CD4-positive, alpha-beta memory T cell (primary cell): ENCODE measurements around the gene TVP23A. TPM values are rescaled to one million over a fixed set of nuclear protein-coding genes. Genes with fewer than 3 reads are reported as not detected.
A peak's percentile ranks its signal among the peaks of the same experiment; 100 is the strongest.

ENCODE experiments used
- CTCF ChIA-PET: fragments of 350-600 bp; sonication (Branson Sonifier 250); formaldehyde crosslinking; loops from one replicate; lab custom pipeline; 2021; ENCODE audit warnings: inconsistent platforms; ENCODE audit not compliant: partially characterized antibody; lab: Charles Lee
- POLR2A ChIA-PET: fragments of 350-600 bp; sonication (Branson Sonifier 250); formaldehyde crosslinking; loops from one replicate; lab custom pipeline; 2021; ENCODE audit not compliant: partially characterized antibody; lab: Charles Lee
- DNase-seq, 5 donors: peaks; one replicate each; pipeline versions ENCODE4 v3.0.0 to v3.0.0-alpha.2; 2020 to 2022; ENCODE audit warnings: mixed read lengths in 1 of 5
- H3K27ac ChIP-seq: one replicate; pipeline ENCODE4 v1.7.0; 2013; ENCODE audit warnings: low read depth, low read length
- H3K27me3 ChIP-seq: 2 replicates; pipeline ENCODE4 v1.7.0; 2013; ENCODE audit warnings: mild to moderate bottlenecking, low read length, moderate library complexity; ENCODE audit not compliant: insufficient read depth
- H3K36me3 ChIP-seq: 2 replicates; pipeline ENCODE4 v1.7.0; 2013; ENCODE audit warnings: mild to moderate bottlenecking, low read length, moderate library complexity; ENCODE audit not compliant: insufficient read depth
- H3K4me1 ChIP-seq: 2 replicates; pipeline ENCODE4 v1.7.0; 2013; ENCODE audit warnings: mild to moderate bottlenecking, low read length, moderate library complexity; ENCODE audit not compliant: insufficient read depth
- H3K4me3 ChIP-seq, 2 donors: one replicate each; pipeline ENCODE4 v1.7.0; 2013; ENCODE audit warnings: low read length in 2 of 2, mild to moderate bottlenecking in 1 of 2
- H3K9me3 ChIP-seq, 2 donors: one replicate each; pipeline ENCODE4 v1.7.0; 2013; ENCODE audit warnings: low read length in 2 of 2, control low read depth in 1 of 2; ENCODE audit not compliant: control insufficient read depth in 1 of 2
- H3K27ac Mint-ChIP-seq, 7 donors: one replicate each; pipeline ENCODE4 v1.8.0; 2020 to 2021; ENCODE audit warnings: mixed read lengths in 7 of 7, mild to moderate bottlenecking in 6 of 7, inconsistent platforms in 3 of 7, moderate library complexity in 3 of 7
- H3K27me3 Mint-ChIP-seq, 2 donors: one replicate each; pipeline ENCODE4 v1.8.0; 2020 to 2021; ENCODE audit warnings: mixed read lengths in 2 of 2
- H3K36me3 Mint-ChIP-seq, 2 donors: one replicate each; pipeline ENCODE4 v1.8.0; 2020 to 2021; ENCODE audit warnings: mixed read lengths in 2 of 2, inconsistent platforms in 1 of 2, mild to moderate bottlenecking in 1 of 2
- H3K4me1 Mint-ChIP-seq, 4 donors: one replicate each; pipeline ENCODE4 v1.8.0; 2020 to 2021; ENCODE audit warnings: mixed read lengths in 4 of 4, mild to moderate bottlenecking in 1 of 4
- H3K4me3 Mint-ChIP-seq, 8 donors: one replicate each; pipeline ENCODE4 v1.8.0; 2020 to 2021; ENCODE audit warnings: mixed read lengths in 8 of 8, mild to moderate bottlenecking in 7 of 8, moderate library complexity in 6 of 8, inconsistent platforms in 3 of 8
- H3K9me3 Mint-ChIP-seq, 8 donors: one replicate each; pipeline ENCODE4 v1.8.0; 2020 to 2021; ENCODE audit warnings: mixed read lengths in 8 of 8, mild to moderate bottlenecking in 5 of 8, inconsistent platforms in 3 of 8, moderate library complexity in 1 of 8
- intact Hi-C: fragments of 100-400 bp; cut with micrococcal nuclease; formaldehyde crosslinking; loops from one replicate; pipeline ENCODE4 v1.15.1; 2023
- polyA plus RNA-seq, 2 donors: library from polyadenylated mRNA; unstranded; fragments of 300-500 nt; fragmentation: Illumina TruSeq; gene quantifications; one replicate each; pipeline ENCODE4 v1.2.3, GENCODE V29; 2021
- total RNA-seq, 2 experiments: library from RNA; stranded (reverse); gene quantifications; one replicate each; pipeline ENCODE4 v1.2.3, GENCODE V29; 2021

The TVP23A gene
- total and polyA plus RNA-seq, 4 experiments from 2014 or later = 0.18 TPM; not detected in 3

DNA sequence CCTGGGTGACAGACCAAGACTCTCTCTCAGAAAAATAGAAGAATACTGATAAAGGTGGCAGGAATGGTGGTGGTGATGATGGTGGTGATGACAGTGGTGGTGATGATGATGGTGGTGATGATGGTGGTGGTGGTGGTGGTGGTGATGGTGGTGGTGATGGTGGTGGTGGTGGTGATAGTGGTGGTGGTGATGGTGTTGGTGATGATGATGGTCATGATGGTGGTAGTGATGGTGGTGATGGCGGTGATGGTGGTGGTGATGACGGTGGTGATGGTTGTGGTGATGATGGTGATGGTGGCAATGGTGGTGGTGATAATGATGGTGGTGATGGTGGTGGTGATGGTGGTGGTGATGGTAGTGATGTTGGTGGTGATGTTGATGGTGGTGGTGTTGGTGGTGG is 40.4 kb upstream of the TVP23A start:
- DNase-seq = no peak
- H3K36me3 Mint-ChIP-seq = no peaks in the 10 kb centered on the region
- H3K27ac Mint-ChIP-seq = no peak overlapping the region
- H3K27ac ChIP-seq = no peak overlapping the region
- H3K4me3 ChIP-seq = no peak overlapping the region
- no peaks in the 10 kb centered on the region for H3K4me1 Mint-ChIP-seq
- intact Hi-C loops = no loop called here
- H3K36me3 ChIP-seq = no peaks in the 10 kb centered on the region
- H3K9me3 ChIP-seq = no peaks in the 10 kb centered on the region
- ChIA-PET POLR2A (no interaction called here), CTCF (no interaction called here)
- peaks cover 4 to 5% of the 10 kb centered on the region in 2 donors for H3K27me3 Mint-ChIP-seq
- H3K9me3 Mint-ChIP-seq = peaks cover 0 to 5% (median 0%) of the 10 kb centered on the region in 8 donors
- no peaks in the 10 kb centered on the region for H3K27me3 ChIP-seq
- no peak overlapping the region for H3K4me3 Mint-ChIP-seq
- no peaks in the 10 kb centered on the region for H3K4me1 ChIP-seq

DNA sequence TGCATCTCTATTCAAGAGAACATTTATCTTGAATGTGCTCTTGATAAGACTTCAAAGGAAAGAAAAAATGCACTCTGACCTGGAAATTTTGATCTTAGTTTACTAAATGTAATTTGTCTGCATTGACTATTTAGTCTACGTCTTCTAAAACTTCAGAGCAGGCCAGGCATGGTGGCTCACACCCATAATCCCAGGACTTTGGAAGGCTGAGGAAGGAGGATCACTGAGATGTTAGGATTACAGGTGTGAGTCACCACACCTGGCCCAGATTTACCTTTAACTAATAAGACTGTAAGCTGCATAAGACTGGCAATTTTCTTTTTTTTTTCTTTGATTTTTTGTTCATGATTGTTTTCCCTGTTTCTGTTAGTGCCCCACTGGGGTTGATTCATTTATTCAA is 39.6 kb upstream of the TVP23A start:
- Mint-ChIP-seq H3K27ac (no peak overlapping the region), H3K4me3 (no peak overlapping the region), H3K9me3 (peaks cover 0 to 5% (median 0%) of the 10 kb centered on the region in 8 donors), H3K36me3 (no peaks in the 10 kb centered on the region), H3K4me1 (peaks cover 0 to under 1% (median under 1%) of the 10 kb centered on the region in 4 donors), H3K27me3 (peaks cover 0 to 2% of the 10 kb centered on the region in 2 donors)
- H3K27me3 ChIP-seq = no peaks in the 10 kb centered on the region
- no peak overlapping the region for H3K4me3 ChIP-seq
- H3K36me3 ChIP-seq = no peaks in the 10 kb centered on the region
- H3K4me1 ChIP-seq = no peaks in the 10 kb centered on the region
- no peak overlapping the region for H3K27ac ChIP-seq
- intact Hi-C loops = no loop called here
- ChIA-PET CTCF (no interaction called here), POLR2A (no interaction called here)
- no peak for DNase-seq
- H3K9me3 ChIP-seq = no peaks in the 10 kb centered on the region

DNA sequence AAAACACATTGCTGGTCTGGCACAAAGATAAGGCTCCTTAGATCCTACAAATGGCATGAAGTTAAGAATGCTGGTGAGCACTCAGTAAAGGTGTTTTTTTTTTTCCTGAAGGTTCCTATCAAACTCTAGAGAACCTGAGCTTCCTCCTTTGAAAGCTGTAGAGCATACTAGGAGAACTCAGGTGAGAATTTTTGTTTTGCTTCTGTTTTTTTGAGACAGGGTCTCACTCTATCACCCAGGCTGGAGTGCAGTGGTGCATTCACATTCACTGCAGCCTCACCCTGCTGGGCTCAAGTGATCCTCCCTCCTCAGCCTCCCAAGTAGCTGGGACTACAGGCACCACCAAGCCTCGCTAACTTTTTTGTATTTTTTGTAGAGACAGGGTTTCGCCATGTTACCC is 37.4 kb upstream of the TVP23A start:
- no peaks in the 10 kb centered on the region for H3K27me3 ChIP-seq
- POLR2A ChIA-PET = no interaction called here
- Mint-ChIP-seq H3K4me1 (peaks cover 11 to 17% (median 12%) of the 10 kb centered on the region in 4 donors), H3K4me3 (no peak overlapping the region), H3K36me3 (no peaks in the 10 kb centered on the region), H3K27me3 (no peaks in the 10 kb centered on the region), H3K27ac (no peak overlapping the region), H3K9me3 (peaks cover 0 to 5% (median 0%) of the 10 kb centered on the region in 8 donors)
- no peak overlapping the region for H3K4me3 ChIP-seq
- intact Hi-C loops = no loop called here
- peaks cover 6% of the 10 kb centered on the region for H3K4me1 ChIP-seq
- H3K36me3 ChIP-seq = no peaks in the 10 kb centered on the region
- CTCF ChIA-PET = no interaction called here
- no peaks in the 10 kb centered on the region for H3K9me3 ChIP-seq
- DNase-seq = no peak
- H3K27ac ChIP-seq = no peak overlapping the region

DNA sequence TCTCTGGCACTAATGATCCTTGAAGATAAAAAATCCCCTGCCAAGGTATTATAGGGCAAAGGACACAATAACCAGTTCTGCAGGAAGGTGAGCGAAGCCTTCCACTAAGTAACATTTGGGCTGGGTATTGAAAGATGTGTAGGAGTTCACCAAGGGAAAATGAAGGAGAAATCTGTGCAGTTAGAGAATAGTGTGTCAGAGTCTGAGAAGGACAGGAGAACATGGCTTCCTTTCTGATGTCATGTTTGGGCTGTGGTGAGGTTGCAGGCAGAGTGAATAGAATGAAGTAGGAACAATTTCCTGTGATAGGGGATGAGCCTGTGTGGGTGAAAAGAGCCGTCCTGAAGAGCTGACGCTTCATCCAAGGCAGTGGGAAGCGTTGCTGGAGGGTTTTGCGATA is 34.4 kb upstream of the TVP23A start:
- Histone ChIP-seq H3K27ac (no peak overlapping the region), H3K9me3 (no peaks in the 10 kb centered on the region), H3K4me3 (no peak overlapping the region), H3K36me3 (no peaks in the 10 kb centered on the region), H3K4me1 (peaks cover 6% of the 10 kb centered on the region), H3K27me3 (no peaks in the 10 kb centered on the region)
- peak overlapping the region in 1 of 7 donors; percentile 3 for H3K27ac Mint-ChIP-seq
- peaks cover 0 to 3% (median 0%) of the 10 kb centered on the region in 8 donors for H3K9me3 Mint-ChIP-seq
- intact Hi-C loops = no loop called here
- H3K27me3 Mint-ChIP-seq = peaks cover 0 to 2% of the 10 kb centered on the region in 2 donors
- H3K36me3 Mint-ChIP-seq = no peaks in the 10 kb centered on the region
- no peak for DNase-seq
- H3K4me1 Mint-ChIP-seq = peaks cover 11 to 17% (median 12%) of the 10 kb centered on the region in 4 donors
- peak overlapping the region in 4 of 8 donors; percentile 1 to 51 (median 28) for H3K4me3 Mint-ChIP-seq
- ChIA-PET CTCF (no interaction called here), POLR2A (no interaction called here)

DNA sequence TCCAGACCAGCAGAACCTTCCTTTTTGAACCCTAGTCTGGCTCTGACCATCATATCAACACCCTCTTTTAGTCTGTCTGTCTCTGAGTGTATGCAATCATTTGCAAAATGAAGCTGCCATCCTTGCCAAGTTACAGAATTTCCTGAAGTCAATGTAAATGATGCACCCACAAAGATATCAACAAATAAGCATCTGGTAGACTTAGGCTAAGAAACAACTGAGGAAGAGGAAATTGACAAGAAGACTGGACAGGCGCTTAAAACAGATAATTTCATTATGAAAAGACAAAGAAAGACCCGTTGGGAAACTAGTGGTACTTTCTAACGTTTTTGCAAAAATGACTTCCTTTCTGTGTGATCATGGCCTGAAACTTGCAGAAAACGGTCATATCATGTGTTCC is 33.7 kb upstream of the TVP23A start:
- H3K4me3 ChIP-seq = no peak overlapping the region

DNA sequence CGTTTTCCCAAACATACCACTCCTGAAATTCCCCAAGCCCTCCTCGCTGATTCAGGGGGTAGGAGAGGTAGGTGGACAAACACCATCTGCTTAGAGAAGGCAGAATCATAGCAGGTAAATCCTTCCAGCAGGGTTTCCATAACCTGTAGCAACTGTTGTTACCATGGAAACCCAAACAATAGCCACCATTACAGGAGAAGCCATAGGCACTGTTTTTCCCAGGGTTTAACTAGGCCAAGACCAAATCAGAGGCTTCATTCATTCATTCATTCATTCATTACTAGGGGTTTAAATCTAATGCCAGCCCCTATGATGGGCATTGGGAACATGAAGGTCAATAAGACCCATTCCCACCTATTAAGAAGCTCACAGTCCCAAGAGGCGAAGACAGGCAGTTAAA is 32.9 kb upstream of the TVP23A start:
- Histone ChIP-seq H3K36me3 (no peaks in the 10 kb centered on the region), H3K9me3 (no peaks in the 10 kb centered on the region), H3K27me3 (no peaks in the 10 kb centered on the region), H3K27ac (no peak overlapping the region), H3K4me3 (no peak overlapping the region), H3K4me1 (peaks cover 6% of the 10 kb centered on the region)
- Mint-ChIP-seq H3K4me1 (peaks cover 11 to 17% (median 12%) of the 10 kb centered on the region in 4 donors), H3K9me3 (peaks cover 0 to 3% (median 0%) of the 10 kb centered on the region in 8 donors), H3K27me3 (peaks cover 6 to 10% of the 10 kb centered on the region in 2 donors), H3K27ac (no peak overlapping the region), H3K36me3 (no peaks in the 10 kb centered on the region), H3K4me3 (no peak overlapping the region)
- CTCF ChIA-PET = no interaction called here
- POLR2A ChIA-PET = no interaction called here
- no peak for DNase-seq
- intact Hi-C loops = no loop called here

More for the DNA sequence above, 33.7 kb upstream of the TVP23A start:
- Histone ChIP-seq H3K9me3 (no peaks in the 10 kb centered on the region), H3K27ac (no peak overlapping the region), H3K4me1 (peaks cover 6% of the 10 kb centered on the region), H3K36me3 (no peaks in the 10 kb centered on the region), H3K27me3 (no peaks in the 10 kb centered on the region)
- POLR2A ChIA-PET = no interaction called here
- Mint-ChIP-seq H3K36me3 (no peaks in the 10 kb centered on the region), H3K27me3 (peaks cover 2 to 5% of the 10 kb centered on the region in 2 donors), H3K9me3 (peaks cover 0 to 3% (median 0%) of the 10 kb centered on the region in 8 donors), H3K27ac (peak overlapping the region in 2 of 7 donors; percentile 20 to 56), H3K4me3 (peak overlapping the region in 6 of 8 donors; percentile 25 to 58 (median 52)), H3K4me1 (peaks cover 11 to 17% (median 12%) of the 10 kb centered on the region in 4 donors)
- no peak for DNase-seq
- intact Hi-C loops = no loop called here
- CTCF ChIA-PET = no interaction called here

DNA sequence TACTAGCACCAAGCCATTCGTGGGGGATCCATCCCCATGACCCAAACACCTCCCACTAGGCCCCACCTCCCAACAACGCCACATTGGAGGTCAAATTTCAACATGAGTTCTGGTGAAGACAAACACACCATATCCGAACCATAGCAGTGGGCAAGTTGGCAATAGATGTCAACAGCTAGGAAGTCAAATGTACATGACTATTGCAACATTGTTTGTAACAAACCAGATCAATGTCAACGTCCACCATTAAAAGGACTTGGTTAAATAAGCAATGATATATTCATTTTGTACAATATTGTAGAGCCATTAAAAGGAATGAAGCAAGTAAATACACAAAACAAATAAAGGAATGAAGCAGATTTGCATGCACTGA is 31.9 kb upstream of the TVP23A start:
- peaks cover 10% of the 10 kb centered on the region in 2 donors for H3K27me3 Mint-ChIP-seq
- Histone ChIP-seq H3K4me1 (peaks cover 6% of the 10 kb centered on the region), H3K4me3 (no peak overlapping the region), H3K9me3 (no peaks in the 10 kb centered on the region), H3K27me3 (no peaks in the 10 kb centered on the region), H3K36me3 (no peaks in the 10 kb centered on the region), H3K27ac (no peak overlapping the region)
- peaks cover 0 to 3% (median 0%) of the 10 kb centered on the region in 8 donors for H3K9me3 Mint-ChIP-seq
- POLR2A ChIA-PET = no interaction called here
- no peaks in the 10 kb centered on the region for H3K36me3 Mint-ChIP-seq
- peaks cover 11 to 17% (median 12%) of the 10 kb centered on the region in 4 donors for H3K4me1 Mint-ChIP-seq
- no peak overlapping the region for H3K4me3 Mint-ChIP-seq
- intact Hi-C loops = no loop called here
- DNase-seq = no peak
- no peak overlapping the region for H3K27ac Mint-ChIP-seq
- CTCF ChIA-PET = no interaction called here
